ENCODE results near the gene PACRG. TPM values are rescaled to one million over a fixed set of nuclear protein-coding genes. Genes with fewer than 3 reads are reported as not detected.

PACRG gene
- total RNA-seq, 1 donor from 2014 or later = 1.1 TPM

DNA sequence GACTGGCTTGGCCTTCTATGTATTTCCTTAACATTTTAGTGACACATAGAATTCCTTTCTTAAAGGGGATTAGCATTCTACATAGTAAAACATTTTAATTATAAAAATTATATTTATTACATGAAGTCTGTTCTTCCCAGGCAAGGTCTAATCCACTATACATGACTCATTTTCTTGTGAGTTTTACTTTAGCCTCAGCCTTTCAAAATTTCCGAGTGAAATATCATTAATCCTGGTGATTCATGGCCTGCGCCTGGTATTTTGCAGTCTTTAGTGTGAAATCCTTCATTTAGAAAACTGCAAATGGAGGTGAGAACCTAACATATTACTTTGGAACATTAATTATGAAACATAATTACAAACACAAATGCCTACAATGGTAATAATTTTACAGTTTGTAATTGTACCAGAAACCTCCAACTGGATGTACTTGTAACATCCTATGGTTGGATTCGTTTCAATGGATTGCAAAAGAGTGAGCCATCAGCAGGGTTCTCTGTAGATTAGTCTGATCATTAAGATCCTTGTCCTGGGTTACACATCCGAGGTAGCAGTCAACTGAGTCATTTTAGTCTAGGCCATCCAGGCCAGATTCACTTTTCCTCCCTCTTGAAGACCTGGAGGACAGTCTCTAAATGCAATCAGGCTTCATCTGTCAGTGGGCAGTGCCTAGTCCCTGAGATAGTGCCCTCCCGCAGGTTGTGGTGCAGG lies 272.0 kb downstream of the PACRG start:
- no peak overlapping the region for H3K4me3 Mint-ChIP-seq (ENCODE audit: unreplicated experiment)
- no peaks in the 10 kb centered on the region for H3K4me1 Mint-ChIP-seq (ENCODE audit: low read depth)
- H3K27ac Mint-ChIP-seq (ENCODE audit: unreplicated experiment) = no peak overlapping the region
- DNase-seq (ENCODE audit: low spot score) = no peak
- TF ChIP-seq, protein P1, sequence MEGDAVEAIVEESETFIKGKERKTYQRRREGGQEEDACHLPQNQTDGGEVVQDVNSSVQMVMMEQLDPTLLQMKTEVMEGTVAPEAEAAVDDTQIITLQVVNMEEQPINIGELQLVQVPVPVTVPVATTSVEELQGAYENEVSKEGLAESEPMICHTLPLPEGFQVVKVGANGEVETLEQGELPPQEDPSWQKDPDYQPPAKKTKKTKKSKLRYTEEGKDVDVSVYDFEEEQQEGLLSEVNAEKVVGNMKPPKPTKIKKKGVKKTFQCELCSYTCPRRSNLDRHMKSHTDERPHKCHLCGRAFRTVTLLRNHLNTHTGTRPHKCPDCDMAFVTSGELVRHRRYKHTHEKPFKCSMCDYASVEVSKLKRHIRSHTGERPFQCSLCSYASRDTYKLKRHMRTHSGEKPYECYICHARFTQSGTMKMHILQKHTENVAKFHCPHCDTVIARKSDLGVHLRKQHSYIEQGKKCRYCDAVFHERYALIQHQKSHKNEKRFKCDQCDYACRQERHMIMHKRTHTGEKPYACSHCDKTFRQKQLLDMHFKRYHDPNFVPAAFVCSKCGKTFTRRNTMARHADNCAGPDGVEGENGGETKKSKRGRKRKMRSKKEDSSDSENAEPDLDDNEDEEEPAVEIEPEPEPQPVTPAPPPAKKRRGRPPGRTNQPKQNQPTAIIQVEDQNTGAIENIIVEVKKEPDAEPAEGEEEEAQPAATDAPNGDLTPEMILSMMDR (IDR thresholded peaks at IDR 0.05) = no peak
- H3K27me3 Mint-ChIP-seq (ENCODE audit: low read depth) = no peaks in the 10 kb centered on the region
- H3K36me3 Mint-ChIP-seq (ENCODE audit: low read depth) = peaks cover 1% of the 10 kb centered on the region
- no peaks in the 10 kb centered on the region for H3K9me3 Mint-ChIP-seq (ENCODE audit: low read depth)

DNA sequence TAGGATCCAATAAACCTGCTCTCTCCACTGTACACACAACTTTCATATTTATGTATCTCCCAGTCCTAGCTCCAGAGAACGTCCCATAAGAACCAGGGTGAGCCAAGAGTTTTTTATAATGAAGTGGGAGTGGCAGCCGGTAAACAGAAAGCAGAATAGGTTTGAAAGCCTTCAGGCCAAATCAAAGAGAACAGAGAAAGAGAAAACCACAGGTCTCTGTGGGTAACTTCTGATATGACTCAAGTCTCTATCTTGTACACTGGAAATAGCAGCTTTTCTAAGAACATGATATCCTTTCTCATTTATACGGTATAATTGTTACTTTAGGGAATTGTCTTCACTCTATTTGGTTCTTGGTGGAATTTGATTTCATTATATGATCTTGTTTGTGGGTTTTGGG lies 273.6 kb downstream of the PACRG start:
- H3K27me3 Mint-ChIP-seq (ENCODE audit: low read depth) = no peaks in the 10 kb centered on the region
- no peak for DNase-seq (ENCODE audit: low spot score)
- no peaks in the 10 kb centered on the region for H3K9me3 Mint-ChIP-seq (ENCODE audit: low read depth)
- no peak overlapping the region for H3K4me3 Mint-ChIP-seq (ENCODE audit: unreplicated experiment)
- H3K4me1 Mint-ChIP-seq (ENCODE audit: low read depth) = no peaks in the 10 kb centered on the region
- TF ChIP-seq, protein P1 (IDR thresholded peaks at IDR 0.05) = no peak
- H3K36me3 Mint-ChIP-seq (ENCODE audit: low read depth) = no peaks in the 10 kb centered on the region
- no peak overlapping the region for H3K27ac Mint-ChIP-seq (ENCODE audit: unreplicated experiment)

DNA sequence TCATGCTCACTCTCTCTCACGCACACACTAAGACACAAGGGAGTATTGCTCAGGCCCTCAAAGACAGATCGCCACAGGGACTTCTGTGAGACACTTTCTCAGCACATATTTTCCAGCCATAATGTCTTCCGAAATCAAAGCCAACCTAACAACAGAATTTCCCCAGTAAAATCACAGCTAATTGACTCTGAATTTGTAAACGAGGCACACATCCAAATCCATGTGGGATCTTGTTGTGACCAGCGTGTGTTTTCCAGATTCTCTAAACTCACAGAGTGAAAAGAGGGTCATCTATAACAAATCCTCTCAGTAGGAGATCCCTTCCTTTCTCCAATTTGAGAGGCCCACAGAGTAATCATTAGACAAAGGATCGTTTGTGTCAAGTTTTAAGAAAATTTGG lies 280.4 kb downstream of the PACRG start:
- H3K36me3 Mint-ChIP-seq (ENCODE audit: low read depth) = no peaks in the 10 kb centered on the region
- H3K9me3 Mint-ChIP-seq (ENCODE audit: low read depth) = peaks cover 3% of the 10 kb centered on the region
- TF ChIP-seq, protein P1 (IDR thresholded peaks at IDR 0.05) = no peak
- no peak overlapping the region for H3K4me3 Mint-ChIP-seq (ENCODE audit: unreplicated experiment)
- no peak overlapping the region for H3K27ac Mint-ChIP-seq (ENCODE audit: unreplicated experiment)
- no peaks in the 10 kb centered on the region for H3K27me3 Mint-ChIP-seq (ENCODE audit: low read depth)
- no peak for DNase-seq (ENCODE audit: low spot score)
- H3K4me1 Mint-ChIP-seq (ENCODE audit: low read depth) = peaks cover 6% of the 10 kb centered on the region

DNA sequence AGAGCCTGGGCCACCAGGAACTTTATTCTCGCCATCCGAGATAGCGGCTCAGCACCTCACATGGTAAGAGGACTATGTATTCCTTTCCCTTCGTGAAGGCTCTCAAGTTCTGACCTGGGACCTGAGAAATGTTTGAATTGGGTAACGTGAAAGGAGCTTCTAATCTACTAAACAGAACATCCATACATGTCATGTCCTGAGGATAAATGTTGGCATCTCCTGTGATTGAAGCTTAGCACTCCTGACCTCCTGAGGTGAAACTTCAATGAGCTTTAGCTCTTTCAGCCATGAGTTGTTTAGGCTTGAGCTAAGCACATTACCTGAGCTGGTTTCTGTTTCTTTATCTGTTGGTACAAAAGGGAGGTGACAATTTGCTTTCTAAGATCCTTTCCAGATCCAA lies 280.9 kb downstream of the PACRG start:
- H3K9me3 Mint-ChIP-seq (ENCODE audit: low read depth) = peaks cover 3% of the 10 kb centered on the region
- no peaks in the 10 kb centered on the region for H3K36me3 Mint-ChIP-seq (ENCODE audit: low read depth)
- TF ChIP-seq, protein P1 (IDR thresholded peaks at IDR 0.05) = no peak
- no peak overlapping the region for H3K27ac Mint-ChIP-seq (ENCODE audit: unreplicated experiment)
- peaks cover 6% of the 10 kb centered on the region for H3K4me1 Mint-ChIP-seq (ENCODE audit: low read depth)
- DNase-seq (ENCODE audit: low spot score) = no peak
- no peak overlapping the region for H3K4me3 Mint-ChIP-seq (ENCODE audit: unreplicated experiment)
- no peaks in the 10 kb centered on the region for H3K27me3 Mint-ChIP-seq (ENCODE audit: low read depth)

DNA sequence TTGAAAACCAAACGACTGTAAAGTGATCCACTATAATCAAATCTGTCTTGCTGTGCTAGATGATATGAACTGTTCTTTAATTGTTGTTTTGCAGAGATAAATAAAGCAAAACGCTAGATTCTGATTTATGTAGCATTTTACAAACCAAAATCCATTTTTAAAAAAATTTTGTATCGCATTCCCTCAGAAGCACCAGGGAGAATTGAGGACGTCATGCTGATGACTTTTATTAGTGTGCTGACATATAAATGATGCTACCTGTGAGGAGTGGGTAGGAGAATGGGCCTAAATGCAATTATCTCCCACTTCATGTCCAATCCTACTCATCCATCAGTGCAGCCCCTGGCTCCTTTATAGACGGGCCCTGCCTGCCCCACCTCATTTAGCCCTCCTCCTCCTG lies 282.4 kb downstream of the PACRG start:
- Mint-ChIP-seq H3K4me3 (ENCODE audit: unreplicated experiment) (no peak overlapping the region), H3K27me3 (ENCODE audit: low read depth) (no peaks in the 10 kb centered on the region), H3K36me3 (ENCODE audit: low read depth) (no peaks in the 10 kb centered on the region), H3K4me1 (ENCODE audit: low read depth) (peaks cover 16% of the 10 kb centered on the region), H3K27ac (ENCODE audit: unreplicated experiment) (no peak overlapping the region), H3K9me3 (ENCODE audit: low read depth) (peaks cover 11% of the 10 kb centered on the region)
- DNase-seq (ENCODE audit: low spot score) = no peak
- TF ChIP-seq, protein P1 (IDR thresholded peaks at IDR 0.05) = no peak
